Superior temporal gyrus (tissue), 1 donor: Measurements from ENCODE around the gene RPS14.
"Not testable (repeated sequence)": the region's sequence is repeated elsewhere in the genome, so short reads cannot be mapped to it uniquely, and the experiment has no call there.

Experiments used
- DNase-seq: peaks from one replicate; pipeline ENCODE4 v3.0.0-alpha.2; 2016; ENCODE audit errors: extremely low spot score

Gene RPS14

GRCh38 chr5:150444770-150445169 lies 4.8 kb downstream of the RPS14 start:
- DNase-seq: peak; percentile 40

DNA sequence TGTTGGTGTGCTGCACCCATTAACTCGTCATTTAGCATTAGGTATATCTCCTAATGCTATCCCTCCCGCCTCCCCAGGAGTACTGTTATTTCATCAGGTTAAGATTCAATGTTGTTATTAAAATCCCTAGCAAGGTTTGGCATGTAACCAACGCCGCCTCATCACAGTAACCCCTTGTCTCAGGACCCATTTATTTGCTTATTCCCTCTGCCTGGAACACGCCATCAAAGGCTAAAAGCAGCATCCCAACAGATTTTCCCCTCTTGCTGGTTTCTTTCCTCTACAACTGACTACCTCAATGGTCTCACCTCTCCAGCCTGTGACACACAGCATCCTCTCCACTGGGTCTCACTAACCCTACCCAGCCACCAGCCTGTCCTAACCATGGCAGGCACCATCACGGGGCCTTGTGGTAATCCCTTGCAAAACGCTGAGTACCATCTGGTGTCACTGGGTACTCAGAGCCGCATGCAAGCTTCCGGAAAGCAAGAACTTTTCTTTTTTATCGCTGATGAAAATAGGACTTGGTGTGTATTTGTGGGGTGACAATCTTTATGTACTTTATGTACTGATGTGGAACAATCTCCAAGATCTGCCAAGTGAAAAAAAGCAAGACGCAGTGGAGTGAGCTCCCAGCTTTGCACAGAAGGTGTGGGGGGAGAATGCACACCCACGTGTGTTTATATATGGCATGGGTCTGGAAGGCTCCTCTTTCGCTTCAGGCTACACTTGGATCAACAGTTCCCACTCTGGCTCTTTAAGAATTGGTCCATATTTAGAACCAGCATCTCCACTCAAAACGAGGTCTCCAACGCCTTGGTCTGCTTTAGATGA lies 6.1 kb downstream of the RPS14 start:
- peak; percentile 74 for DNase-seq

DNA sequence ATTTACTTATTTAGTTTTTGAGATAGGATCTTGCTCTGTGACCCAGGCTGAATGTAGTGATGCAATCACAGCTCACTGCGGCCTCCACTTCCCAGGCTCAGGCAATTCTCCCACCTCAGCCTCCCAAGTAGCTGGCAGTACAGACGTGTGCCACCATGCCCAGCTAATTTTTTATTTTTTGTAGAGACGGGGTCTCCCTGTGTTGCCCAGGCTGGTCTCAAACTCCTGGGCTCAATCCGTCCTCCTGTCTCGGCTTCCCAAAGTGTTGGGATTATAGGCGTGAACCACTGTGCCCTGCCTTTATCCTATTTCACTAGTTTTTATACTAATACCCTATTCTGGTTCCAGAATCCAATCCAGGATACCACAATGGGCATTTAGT lies 6.8 kb downstream of the RPS14 start:
- DNase-seq: no peak

- peak; percentile 71 for DNase-seq
Observed at GRCh38 chr5:150441813-150442698, 7.5 kb downstream of the RPS14 start.

GRCh38 chr5:150440948-150441812 lies 8.4 kb downstream of the RPS14 start:
- DNase-seq: no peak

DNA sequence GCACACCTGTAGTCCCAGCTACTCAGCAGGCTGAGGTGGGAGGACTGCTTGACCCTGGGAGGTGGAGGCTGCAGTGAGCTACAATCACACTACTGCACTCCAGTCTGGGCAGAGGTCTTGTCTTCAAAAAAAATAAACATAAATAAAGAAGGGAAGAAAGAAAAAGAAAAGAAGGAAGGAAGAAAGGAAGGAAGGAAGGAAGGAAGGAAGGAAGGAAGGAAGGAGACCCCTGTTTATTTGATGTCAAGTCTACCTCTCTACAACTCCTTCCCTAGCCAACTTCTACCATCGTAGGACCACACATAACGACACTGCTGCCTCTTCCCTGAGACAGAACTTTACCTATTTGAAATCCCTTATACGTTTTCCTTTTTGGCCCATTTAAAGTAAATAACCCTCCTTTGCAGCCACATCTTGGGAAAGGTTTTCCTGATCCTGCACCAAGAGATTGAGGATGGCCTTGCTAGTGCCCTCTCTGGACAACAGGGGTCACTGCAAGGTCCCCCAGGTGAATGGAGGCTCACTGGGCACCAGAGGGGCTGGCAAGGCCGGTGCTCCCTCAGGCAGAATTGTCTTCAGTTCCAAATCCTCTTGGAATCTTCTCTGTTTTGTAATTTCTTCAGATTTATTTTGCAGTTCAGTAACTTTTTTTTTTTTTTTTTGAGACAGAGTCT lies 10.5 kb downstream of the RPS14 start:
- DNase-seq: no peak

- peak; percentile 97 for DNase-seq
Observed at GRCh38 chr5:150436141-150436680, 13.3 kb downstream of the RPS14 start.

DNA sequence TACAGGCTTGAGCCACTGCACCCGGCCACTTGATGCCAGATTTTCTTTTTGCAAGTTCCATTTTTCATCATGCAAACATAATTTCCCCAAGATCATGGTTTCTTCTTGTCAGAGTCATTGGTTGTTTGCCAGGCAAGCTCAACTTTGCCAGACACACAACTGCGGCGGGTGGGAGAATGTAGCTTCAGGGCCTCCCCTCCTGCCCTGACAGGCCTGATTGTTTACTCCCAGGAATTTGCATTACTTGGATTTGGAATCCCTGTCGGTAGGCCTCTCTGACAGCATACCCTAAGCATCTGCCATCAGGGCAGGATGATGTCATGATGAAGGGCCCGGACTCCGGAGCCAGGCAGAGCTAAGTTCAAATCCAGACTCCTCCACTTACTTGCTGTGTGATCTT lies 15.1 kb downstream of the RPS14 start:
- DNase-seq: no peak

DNA sequence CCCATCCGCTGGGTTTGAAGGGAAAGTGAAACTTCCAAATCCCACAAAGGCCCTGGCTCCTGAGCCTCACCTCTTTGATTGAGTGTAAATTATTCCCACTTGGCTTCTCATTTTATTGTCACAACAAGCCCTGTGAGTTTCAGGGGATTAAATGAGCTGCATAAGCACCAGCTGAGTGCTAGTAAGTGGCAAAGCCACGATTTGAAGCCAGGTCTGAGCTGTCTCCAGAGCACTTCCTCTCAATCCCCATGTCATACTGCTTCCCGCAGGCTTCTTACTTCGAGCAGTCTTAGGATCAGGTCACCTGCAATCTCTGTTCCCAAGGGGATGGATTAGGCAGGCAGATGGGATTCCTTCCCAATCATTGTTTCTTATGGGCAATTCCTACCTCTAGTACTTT lies 18.0 kb downstream of the RPS14 start:
- no peak for DNase-seq

- DNase-seq: no peak
Observed at GRCh38 chr5:150431048-150431447, 18.5 kb downstream of the RPS14 start.

- DNase-seq: no peak
Observed at GRCh38 chr5:150429410-150429873, 20.1 kb downstream of the RPS14 start.

GRCh38 chr5:150428978-150429377 lies 20.6 kb downstream of the RPS14 start:
- no peak for DNase-seq

DNA sequence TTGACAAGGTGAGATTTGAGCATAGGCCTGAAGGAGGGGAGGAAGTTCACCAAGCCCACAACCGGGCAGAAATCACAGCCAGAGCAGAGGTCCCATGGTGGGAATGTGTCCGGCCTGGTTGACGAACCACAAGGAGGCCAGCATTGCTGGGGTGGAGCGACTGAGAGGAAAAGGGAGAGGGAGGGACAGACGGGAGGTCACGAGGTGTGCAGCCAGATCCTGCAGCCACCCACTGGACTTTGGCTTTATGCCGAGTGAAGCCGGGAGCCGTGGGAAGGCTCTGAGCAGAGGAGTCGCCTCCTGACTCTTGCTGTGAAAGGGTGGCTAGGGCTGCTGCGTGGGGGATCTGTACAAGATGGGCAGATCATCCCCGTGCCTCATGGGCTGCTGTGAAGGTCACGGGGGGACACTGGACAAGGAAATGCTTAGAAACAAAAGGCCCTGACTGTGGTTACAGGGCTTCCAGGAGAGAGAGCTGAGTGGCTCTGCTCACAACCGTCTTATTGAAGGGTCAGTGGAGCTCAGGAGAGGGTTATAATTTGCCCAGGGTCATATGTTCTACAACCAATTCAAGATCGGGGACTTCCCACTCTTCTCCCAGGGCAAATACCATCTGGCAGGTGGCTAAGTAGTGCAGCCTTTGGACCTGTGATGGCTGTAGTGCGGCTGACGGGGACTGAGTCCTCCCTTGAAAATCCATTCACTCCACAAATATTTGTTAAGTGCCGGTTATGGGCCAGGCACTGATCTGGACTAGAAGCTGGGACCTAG lies 21.2 kb downstream of the RPS14 start:
- DNase-seq: peak; percentile 69

GRCh38 chr5:150426165-150426564 lies 23.4 kb downstream of the RPS14 start:
- peak; percentile 91 for DNase-seq

- no peak for DNase-seq
Observed at GRCh38 chr5:150422758-150423157, 26.8 kb downstream of the RPS14 start.

DNA sequence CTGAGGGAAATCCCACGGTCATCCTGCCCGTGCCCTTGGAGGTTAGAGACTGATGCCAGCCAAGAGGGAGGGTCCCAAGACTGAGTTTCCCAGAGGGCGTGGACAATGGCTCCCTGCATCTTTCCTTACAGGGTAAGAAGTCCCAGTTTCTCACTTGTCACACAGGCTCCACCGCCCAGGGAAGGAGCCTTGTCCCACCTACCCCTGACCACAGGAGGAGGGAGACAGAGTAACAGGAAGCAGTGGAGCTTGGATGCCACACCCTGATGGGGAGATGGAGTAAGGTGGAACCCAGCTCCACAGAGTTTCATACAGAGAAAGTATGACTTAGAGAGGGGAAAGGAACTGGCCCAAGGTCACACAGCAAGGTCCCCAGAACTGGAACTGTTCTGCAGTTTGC lies 27.5 kb downstream of the RPS14 start:
- no peak for DNase-seq

- DNase-seq: no peak
Observed at GRCh38 chr5:150419630-150420270, 29.8 kb downstream of the RPS14 start.

GRCh38 chr5:150413902-150414790 lies 35.4 kb downstream of the RPS14 start:
- DNase-seq: not testable (repeated sequence)
